Upper lobe of left lung (tissue), 4 donors: ENCODE results near the gene CLCNKB.

ENCODE experiments used
- CTCF ChIP-seq, 6 experiments: fragments of 450-650 bp in 4 of 6; fragments of 200-600 bp in 2 of 6; sonication (generic) in 2 of 6; IDR thresholded peaks; one replicate each; pipeline ENCODE4 v1.5.1; 2016 to 2019; ENCODE audit warnings: antibody characterized with exemption in 6 of 6
- EP300 ChIP-seq, 4 donors: sonication (generic); formaldehyde crosslinking; IDR thresholded peaks; one replicate each; pipeline ENCODE4 v1.5.1; 2017; ENCODE audit warnings: antibody characterized with exemption in 4 of 4, control low read depth in 2 of 4
- POLR2A ChIP-seq, 4 donors: fragments of 450-650 bp; IDR thresholded peaks; one replicate each; pipeline ENCODE4 v1.5.1; 2016 to 2017; ENCODE audit warnings: antibody characterized with exemption in 4 of 4, mild to moderate bottlenecking in 2 of 4
- POLR2AphosphoS5 ChIP-seq, 2 donors: sonication (generic); formaldehyde crosslinking; IDR thresholded peaks; one replicate each; pipeline ENCODE4 v1.5.1; 2017; ENCODE audit warnings: antibody characterized with exemption in 2 of 2

- TF ChIP-seq CTCF (IDR thresholded peaks at IDR 0.05) (no peak), EP300 (IDR thresholded peaks at IDR 0.05) (no peak), POLR2A (IDR thresholded peaks at IDR 0.05) (no peak), POLR2AphosphoS5 (IDR thresholded peaks at IDR 0.05) (no peak)
Observed at GRCh38 chr1:16013908-16014258, 29.7 kb upstream of the CLCNKB start.
